K562 (cell line): ENCODE measurements around the gene BTBD1. TPM values are rescaled to one million over a fixed set of nuclear protein-coding genes. Genes with fewer than 3 reads are reported as not detected.
A peak's percentile ranks its signal among the peaks of the same experiment; 100 is the strongest.

Experiments
- ATAC-seq: fragments of 200-7000 bp; cut with Tn5 transposase; 3 replicates; pipeline ENCODE4 v1.9.1; 2020; ENCODE audit warnings: moderate library complexity
- BruUV-seq: library from RNA; stranded (reverse); fragments of 400-500 nt; replicated peaks from 2 replicates; lab custom pipeline; 2021; lab: Mats Ljungman, UMichigan
- CTCF ChIA-PET: fragments of 300-600 bp; formaldehyde crosslinking; extraction: SDS; loops from one replicate; lab custom pipeline; 2021; ENCODE audit warnings: low intra/inter-chr PET ratio; lab: Yijun Ruan, JAX
- POLR2A ChIA-PET: fragments of 300-600, 350-650 bp; sonication (Branson Sonifier 250); formaldehyde crosslinking; extraction: SDS; loops from one replicate; lab custom pipeline; 2021; ENCODE audit warnings: antibody characterized with exemption, inconsistent platforms; lab: Yijun Ruan, JAX
- DNase-seq, 4 experiments: peaks; one replicate each; pipeline versions ENCODE4 v3.0.0 to v3.0.0-alpha.2; 2011 to 2018; ENCODE audit warnings: low spot score in 3 of 4, mixed read lengths in 3 of 4; ENCODE audit errors: extremely low read depth in 1 of 4
- FAIRE-seq: peaks from 2 replicates; lab custom pipeline; 2011; peaks lifted over from hg19 to GRCh38; lab: Jason Lieb, UNC
- H2AFZ ChIP-seq: 2 replicates; pipeline ENCODE4 v1.6.0; 2011; ENCODE audit warnings: low read depth, low read length, control low read depth, inconsistent platforms
- H3K27ac ChIP-seq: fragments of 200-600 bp; 3 replicates; pipeline ENCODE4 v1.8.0; 2011; ENCODE audit warnings: low read depth, mild to moderate bottlenecking, control low read depth, inconsistent platforms, low read length, moderate library complexity, mixed read lengths; ENCODE audit errors: extremely low read depth
- H3K27me3 ChIP-seq, 2 experiments: fragments of 300-600 bp in 1 of 2; 2 replicates in 1 of 2; 3 replicates in 1 of 2; pipeline versions ENCODE4 v1.6.0 to v1.8.0; 2011; ENCODE audit warnings: inconsistent platforms in 2 of 2, low read length in 2 of 2, mild to moderate bottlenecking in 1 of 2, mixed read lengths in 1 of 2, moderate library complexity in 1 of 2; ENCODE audit not compliant: control insufficient read depth in 2 of 2, insufficient read depth in 2 of 2
- H3K36me3 ChIP-seq: fragments of 300-600 bp; 3 replicates; pipeline ENCODE4 v1.8.0; 2011; ENCODE audit warnings: mild to moderate bottlenecking, low read length, inconsistent platforms; ENCODE audit not compliant: control insufficient read depth, insufficient read depth
- H3K4me1 ChIP-seq, 2 experiments: fragments of 200-600 bp in 1 of 2; replicated peaks in 1 of 2; 2 replicates in 1 of 2; 3 replicates in 1 of 2; pipeline versions ENCODE4 v1.5.1 to v1.8.0; 2011; ENCODE audit warnings: inconsistent platforms in 2 of 2, low read length in 2 of 2, mild to moderate bottlenecking in 1 of 2, mixed read lengths in 1 of 2, moderate library complexity in 1 of 2; ENCODE audit not compliant: control insufficient read depth in 2 of 2, insufficient read depth in 2 of 2
- H3K4me2 ChIP-seq: 2 replicates; pipeline ENCODE4 v1.6.1; 2011; ENCODE audit warnings: low read length, control low read depth, inconsistent platforms, mixed read lengths; ENCODE audit not compliant: insufficient read depth
- H3K4me3 ChIP-seq: fragments of 200-600 bp; sonication (generic), shearing (Covaris generic); 2 replicates; pipeline ENCODE4 v1.5.1; 2016; ENCODE audit warnings: control low read depth, inconsistent platforms
- H3K79me2 ChIP-seq: fragments of 200-600 bp; 3 replicates; pipeline ENCODE4 v1.8.0; 2011; ENCODE audit warnings: low read length, inconsistent platforms; ENCODE audit not compliant: control insufficient read depth, insufficient read depth
- H3K9ac ChIP-seq, 2 experiments: 2 replicates each; pipeline versions ENCODE4 v1.6.0 to v1.6.1; 2011; ENCODE audit warnings: low read depth in 2 of 2, low read length in 2 of 2, control low read depth in 1 of 2, inconsistent platforms in 1 of 2, mild to moderate bottlenecking in 1 of 2, mixed read lengths in 1 of 2; ENCODE audit not compliant: insufficient read depth in 1 of 2
- H3K9me1 ChIP-seq: one replicate; pipeline ENCODE4 v1.6.0; 2011; ENCODE audit warnings: inconsistent platforms, mild to moderate bottlenecking, low read length, moderate library complexity; ENCODE audit not compliant: control insufficient read depth, insufficient read depth
- H3K9me3 ChIP-seq: replicated peaks from 2 replicates; pipeline ENCODE4 v1.5.1; 2011; ENCODE audit warnings: low read depth, low read length, inconsistent platforms; ENCODE audit not compliant: control insufficient read depth, insufficient read depth
- H4K20me1 ChIP-seq: replicated peaks from 2 replicates; pipeline ENCODE4 v1.6.1; 2011; ENCODE audit warnings: low read length, inconsistent platforms, mixed read lengths; ENCODE audit not compliant: control insufficient read depth, insufficient read depth
- AFF1 ChIP-seq, 2 experiments: fragments of 450-650 bp; IDR thresholded peaks; 2 replicates each; pipeline ENCODE4 v1.6.1; 2018; ENCODE audit warnings: mild to moderate bottlenecking in 2 of 2, low read depth in 1 of 2; ENCODE audit not compliant: partially characterized antibody in 2 of 2
- CBFA2T2 ChIP-seq: fragments of 450-650 bp; conservative IDR thresholded peaks from 2 replicates; pipeline ENCODE4 v1.6.1; 2017; ENCODE audit warnings: mild to moderate bottlenecking
- ETV6 ChIP-seq, 3 experiments: fragments of 150-350 bp in 1 of 3; sonication (generic) in 1 of 3; formaldehyde crosslinking in 1 of 3; IDR thresholded peaks; 2 replicates each; pipeline versions ENCODE4 v1.6.1 to v1.8.0; 2014 to 2022; ENCODE audit warnings: borderline replicate concordance in 2 of 3, low read depth in 2 of 3, antibody characterized with exemption in 1 of 3, low read length in 1 of 3, mild to moderate bottlenecking in 1 of 3, missing genetic modification reagents in 1 of 3
- SIX5 ChIP-seq, 2 experiments: IDR thresholded peaks; 2 replicates each; pipeline ENCODE4 v1.6.1; 2011; ENCODE audit warnings: low read length in 2 of 2, borderline replicate concordance in 1 of 2, low read depth in 1 of 2, mild to moderate bottlenecking in 1 of 2, moderate library complexity in 1 of 2; ENCODE audit not compliant: insufficient read depth in 1 of 2
- SPI1 ChIP-seq: IDR thresholded peaks from 2 replicates; pipeline ENCODE4 v1.6.1; 2011; ENCODE audit warnings: low read depth, low read length, control low read depth, borderline replicate concordance
- ZNF561 ChIP-seq: fragments of 450-650 bp; formaldehyde crosslinking; conservative IDR thresholded peaks from 2 replicates; pipeline ENCODE4 v1.4.0; 2020; ENCODE audit warnings: mild to moderate bottlenecking, moderate library complexity
- WGBS: fragments of 100-300 bp; shearing (Covaris generic); methylation state at CpG from one replicate; pipeline ENCODE4 v1.1.6; 2016; ENCODE audit warnings: low coverage, mixed read lengths; ENCODE audit not compliant: insufficient coverage; ENCODE audit errors: missing lambda C conversion rate; 5-methylcytosine and 5-hydroxymethylcytosine counted together
- in situ Hi-C: fragments of 300-500 bp; cut with MboI; formaldehyde crosslinking; loops from 4 replicates; pipeline ENCODE4 v1.15.0; 2018; ENCODE audit warnings: inconsistent platforms, mixed read lengths
- intact Hi-C: fragments of 100-400 bp; cut with micrococcal nuclease; formaldehyde crosslinking; loops from 2 replicates; pipeline ENCODE4 v1.14.2; 2022
- polyA plus RNA-seq, 8 experiments: library from polyadenylated mRNA; depleted of rRNA in 4 of 8; stranded (reverse) in 5 of 8; unstranded in 3 of 8; fragments of >200 nt; fragmentation: Nextera tagmentation in 2 of 8; fragmentation: Illumina TruSeq in 1 of 8; extraction: Ambion mirVana in 2 of 8; extraction: Trizol in 1 of 8; gene quantifications; 2 replicates each; pipeline versions ENCODE4 v1.2.1 to v1.2.3, GENCODE V29; 2011 to 2014; ENCODE audit warnings: inconsistent platforms in 1 of 8, missing spikeins in 1 of 8
- total RNA-seq, 7 experiments: library from RNA; depleted of rRNA in 6 of 7; stranded (reverse); fragments of >200 nt in 6 of 7; fragmentation: Illumina TruSeq in 2 of 7; extraction: Trizol in 2 of 7; gene quantifications; 2 replicates each; pipeline versions ENCODE4 v1.2.1 to v1.2.3, GENCODE V29; 2011 to 2021; ENCODE audit warnings: low replicate concordance in 1 of 7

The BTBD1 gene
- total and polyA plus RNA-seq, 9 of the 15 experiments (the other 6 are each of a cell fraction or from before 2014, with no cell fraction given), result 19.4 to 106 (median 90.4) TPM

- no peak for FAIRE-seq
- CTCF ChIA-PET, result no interaction called here
- Histone ChIP-seq H3K9me3 (no peaks in the 10 kb centered on the region), H3K36me3 (peaks cover 56% of the 10 kb centered on the region), H2AFZ (no peak overlapping the region), H4K20me1 (peaks cover 35% of the 10 kb centered on the region), H3K4me2 (peak overlapping the region; percentile 62), H3K4me1 (peaks cover 9 to 35% of the 10 kb centered on the region in 2 experiments), H3K27me3 (no peaks in the 10 kb centered on the region), H3K27ac (peak overlapping the region; percentile 2; the same call in 1 of the 3 replicates), H3K9ac (peak overlapping the region in 1 of 2 experiments; percentile 12; a peak in 1 of 4 replicates), H3K4me3 (peak overlapping the region; percentile 8; the same call in 1 of the 2 replicates), H3K9me1 (no peaks in the 10 kb centered on the region), H3K79me2 (peaks cover 85% of the 10 kb centered on the region)
- DNase-seq, result no peak
- in situ Hi-C loops, result no loop called here
- 76% methylated on average over 4 of the region's 4 CpGs for WGBS
- intact Hi-C loops, result no loop called here
- POLR2A ChIA-PET, result no interaction called here
- no TSS peak for BruUV-seq
- ATAC-seq, result no peak
- no peak for TF ChIP-seq AFF1 (IDR thresholded peaks at IDR 0.05; ENCODE audit: low read depth in 1 of 2, partially characterized antibody in 2 of 2)
- TF ChIP-seq CBFA2T2, result no peak
- no peak for TF ChIP-seq ZNF561
- 0 out of 2 replicates have a peak, but pooled peaks have one; percentile 18 for TF ChIP-seq SPI1
- TF ChIP-seq SIX5 (IDR thresholded peaks at IDR 0.05; ENCODE audit: borderline replicate concordance in 1 of 2, insufficient read depth in 1 of 2, low read depth in 1 of 2, low read length in 2 of 2), result no peak
- TF ChIP-seq ETV6 (IDR thresholded peaks at IDR 0.05; ENCODE audit: borderline replicate concordance in 1 of 2, low read depth in 2 of 2, low read length in 1 of 2), result no peak
- TF ChIP-seq ETV6 (CRISPR knock-in tag; IDR thresholded peaks at IDR 0.05; ENCODE audit: borderline replicate concordance), result no peak
Measured at GRCh38 chr15:83063551-83063950, 3.5 kb downstream of the BTBD1 start.
